PFSK-1 (cell line): ENCODE data around the gene CCDC7.

Experiments used
- TAF1 ChIP-seq: IDR thresholded peaks from 2 replicates; pipeline ENCODE4 v1.6.1; 2012; ENCODE audit warnings: low read length, control low read depth, borderline replicate concordance; ENCODE audit not compliant: insufficient read depth
- TF ChIP-seq, protein P1 (sequence below), 2 experiments: IDR thresholded peaks; 2 replicates each; pipeline versions ENCODE4 v1.6.1 to v1.8.0; 2011 to 2012; ENCODE audit warnings: low read depth in 2 of 2, low read length in 2 of 2, control low read depth in 1 of 2, inconsistent platforms in 1 of 2, mild to moderate bottlenecking in 1 of 2, moderate library complexity in 1 of 2; ENCODE audit not compliant: insufficient read depth in 1 of 2

DNA sequence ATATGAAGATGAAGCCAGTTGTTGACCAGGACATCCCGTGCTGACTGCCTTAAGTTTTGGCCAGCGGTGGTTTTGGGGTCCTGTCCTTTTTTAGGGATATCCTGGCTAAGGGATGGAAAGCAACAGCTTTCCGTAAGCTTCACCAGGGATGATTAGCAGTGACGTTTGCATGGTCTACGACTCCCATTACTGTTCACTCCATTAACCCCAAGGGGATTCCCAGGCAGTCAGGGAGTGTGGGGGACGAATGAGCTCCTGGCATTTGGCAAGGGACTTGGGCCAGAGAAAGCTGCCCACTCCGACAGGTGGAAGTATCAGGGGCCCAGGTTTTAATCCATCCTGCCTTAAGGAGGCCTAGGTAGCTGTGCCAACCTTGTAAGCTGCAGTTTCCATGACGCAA is 445.3 kb downstream of the CCDC7 start:
- no peak for TF ChIP-seq TAF1
- TF ChIP-seq, protein P1, sequence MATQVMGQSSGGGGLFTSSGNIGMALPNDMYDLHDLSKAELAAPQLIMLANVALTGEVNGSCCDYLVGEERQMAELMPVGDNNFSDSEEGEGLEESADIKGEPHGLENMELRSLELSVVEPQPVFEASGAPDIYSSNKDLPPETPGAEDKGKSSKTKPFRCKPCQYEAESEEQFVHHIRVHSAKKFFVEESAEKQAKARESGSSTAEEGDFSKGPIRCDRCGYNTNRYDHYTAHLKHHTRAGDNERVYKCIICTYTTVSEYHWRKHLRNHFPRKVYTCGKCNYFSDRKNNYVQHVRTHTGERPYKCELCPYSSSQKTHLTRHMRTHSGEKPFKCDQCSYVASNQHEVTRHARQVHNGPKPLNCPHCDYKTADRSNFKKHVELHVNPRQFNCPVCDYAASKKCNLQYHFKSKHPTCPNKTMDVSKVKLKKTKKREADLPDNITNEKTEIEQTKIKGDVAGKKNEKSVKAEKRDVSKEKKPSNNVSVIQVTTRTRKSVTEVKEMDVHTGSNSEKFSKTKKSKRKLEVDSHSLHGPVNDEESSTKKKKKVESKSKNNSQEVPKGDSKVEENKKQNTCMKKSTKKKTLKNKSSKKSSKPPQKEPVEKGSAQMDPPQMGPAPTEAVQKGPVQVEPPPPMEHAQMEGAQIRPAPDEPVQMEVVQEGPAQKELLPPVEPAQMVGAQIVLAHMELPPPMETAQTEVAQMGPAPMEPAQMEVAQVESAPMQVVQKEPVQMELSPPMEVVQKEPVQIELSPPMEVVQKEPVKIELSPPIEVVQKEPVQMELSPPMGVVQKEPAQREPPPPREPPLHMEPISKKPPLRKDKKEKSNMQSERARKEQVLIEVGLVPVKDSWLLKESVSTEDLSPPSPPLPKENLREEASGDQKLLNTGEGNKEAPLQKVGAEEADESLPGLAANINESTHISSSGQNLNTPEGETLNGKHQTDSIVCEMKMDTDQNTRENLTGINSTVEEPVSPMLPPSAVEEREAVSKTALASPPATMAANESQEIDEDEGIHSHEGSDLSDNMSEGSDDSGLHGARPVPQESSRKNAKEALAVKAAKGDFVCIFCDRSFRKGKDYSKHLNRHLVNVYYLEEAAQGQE (IDR thresholded peaks at IDR 0.05; ENCODE audit: insufficient read depth in 1 of 2, low read depth in 2 of 2, low read length in 2 of 2): no peak
